Measurements from ENCODE around the gene DPY19L2. TPM values are rescaled to one million over a fixed set of nuclear protein-coding genes. Genes with fewer than 3 reads are reported as not detected.
"Not testable (repeated sequence)": the region's sequence is repeated elsewhere in the genome, so short reads cannot be mapped to it uniquely, and the experiment has no call there.

DPY19L2 gene
- total RNA-seq, 1 experiment from 2014 or later = 4.5 TPM

GRCh38 chr12:63663005-63663404 is 5.3 kb downstream of the DPY19L2 start:
- not testable (repeated sequence) for DNase-seq (ENCODE audit: low read depth)

GRCh38 chr12:63658501-63658900 is 9.8 kb downstream of the DPY19L2 start:
- not testable (repeated sequence) for DNase-seq (ENCODE audit: low read depth)

GRCh38 chr12:63656407-63656806 is 11.9 kb downstream of the DPY19L2 start:
- not testable (repeated sequence) for DNase-seq (ENCODE audit: low read depth)

- not testable (repeated sequence) for DNase-seq (ENCODE audit: low read depth)
Measured at GRCh38 chr12:63655543-63656257, 12.6 kb downstream of the DPY19L2 start.

GRCh38 chr12:63654481-63654880 is 13.8 kb downstream of the DPY19L2 start:
- DNase-seq (ENCODE audit: low read depth) = not testable (repeated sequence)

GRCh38 chr12:63649517-63649916 is 18.8 kb downstream of the DPY19L2 start:
- DNase-seq (ENCODE audit: low read depth) = peak; percentile 57

- not testable (repeated sequence) for DNase-seq (ENCODE audit: low read depth)
Measured at GRCh38 chr12:63643381-63644140, 24.7 kb downstream of the DPY19L2 start.

- DNase-seq (ENCODE audit: low read depth) = not testable (repeated sequence)
Measured at GRCh38 chr12:63624258-63624657, 44.0 kb downstream of the DPY19L2 start.

GRCh38 chr12:63615544-63615943 is 52.7 kb downstream of the DPY19L2 start:
- not testable (repeated sequence) for DNase-seq (ENCODE audit: low read depth)

GRCh38 chr12:63611285-63611684 is 57.0 kb downstream of the DPY19L2 start:
- not testable (repeated sequence) for DNase-seq (ENCODE audit: low read depth)

GRCh38 chr12:63609281-63609680 is 59.0 kb downstream of the DPY19L2 start:
- DNase-seq (ENCODE audit: low read depth) = not testable (repeated sequence)

- not testable (repeated sequence) for DNase-seq (ENCODE audit: low read depth)
Measured at GRCh38 chr12:63604985-63605384, 63.3 kb downstream of the DPY19L2 start.

- DNase-seq (ENCODE audit: low read depth) = peak; percentile 79
Measured at GRCh38 chr12:63594828-63595227, 73.5 kb downstream of the DPY19L2 start.

- peak; percentile 56 for DNase-seq (ENCODE audit: low read depth)
Measured at GRCh38 chr12:63584426-63584825, 83.9 kb downstream of the DPY19L2 start.

- not testable (repeated sequence) for DNase-seq (ENCODE audit: low read depth)
Measured at GRCh38 chr12:63583289-63583688, 85.0 kb downstream of the DPY19L2 start.

GRCh38 chr12:63577631-63578030 is 90.7 kb downstream of the DPY19L2 start:
- not testable (repeated sequence) for DNase-seq (ENCODE audit: low read depth)

GRCh38 chr12:63572038-63572437 is 96.3 kb downstream of the DPY19L2 start:
- DNase-seq (ENCODE audit: low read depth) = not testable (repeated sequence)

- not testable (repeated sequence) for DNase-seq (ENCODE audit: low read depth)
Measured at GRCh38 chr12:63558445-63558844, 109.8 kb downstream of the DPY19L2 start.

- DNase-seq (ENCODE audit: low read depth) = not testable (repeated sequence)
Measured at GRCh38 chr12:63551397-63551796, 116.9 kb downstream of the DPY19L2 start.

- not testable (repeated sequence) for DNase-seq (ENCODE audit: low read depth)
Measured at GRCh38 chr12:63549034-63549433, 119.3 kb downstream of the DPY19L2 start.

- DNase-seq (ENCODE audit: low read depth) = not testable (repeated sequence)
Measured at GRCh38 chr12:63545298-63545916, 122.9 kb downstream of the DPY19L2 start.

- not testable (repeated sequence) for DNase-seq (ENCODE audit: low read depth)
Measured at GRCh38 chr12:63538656-63539055, 129.6 kb downstream of the DPY19L2 start.
